Stimulated activated CD8-positive, alpha-beta memory T cell treated with anti-CD3 and anti-CD28 coated beads, Interleukin-7, amount 100 ng/mL, for 1 hour (primary cell): ENCODE results near the gene SESN1.

Experiments used
- DNase-seq, 2 donors: peaks; one replicate each; pipeline ENCODE4 v3.0.0-alpha.2; 2020; ENCODE audit warnings: low read depth in 2 of 2

The SESN1 gene

GRCh38 chr6:108937170-108937569 lies 157.5 kb downstream of the SESN1 start:
- DNase-seq, result no peak
